Loucy (cell line): Measurements from ENCODE around the gene NARS2.
"Not testable (repeated sequence)": the region's sequence is repeated elsewhere in the genome, so short reads cannot be mapped to it uniquely, and the experiment has no call there.

ENCODE experiments used
- H2AFZ ChIP-seq: fragments of 200-600 bp; sonication (generic); 2 replicates; pipeline ENCODE4 v1.6.0; 2016; ENCODE audit warnings: antibody characterized with exemption, mild to moderate bottlenecking, low read length, moderate library complexity
- H3F3A ChIP-seq: fragments of 200-600 bp; 2 replicates; pipeline ENCODE4 v1.6.0; 2016; ENCODE audit warnings: antibody characterized with exemption, low read depth, mild to moderate bottlenecking
- H3K27me3 ChIP-seq: fragments of 200-600 bp; sonication (generic); 2 replicates; pipeline ENCODE4 v1.6.1; 2014; ENCODE audit warnings: low read length, mild to moderate bottlenecking; ENCODE audit not compliant: insufficient read depth, poor library complexity, severe bottlenecking
- H3K36me3 ChIP-seq: fragments of 200-600 bp; sonication (generic); 2 replicates; pipeline ENCODE4 v1.6.1; 2016; ENCODE audit warnings: low read length; ENCODE audit not compliant: insufficient read depth
- H3K4me1 ChIP-seq: fragments of 200-600 bp; sonication (generic); 2 replicates; pipeline ENCODE4 v1.5.1; 2014; ENCODE audit warnings: low read length, mild to moderate bottlenecking; ENCODE audit not compliant: insufficient read depth, poor library complexity, severe bottlenecking
- H3K4me2 ChIP-seq: fragments of 200-600 bp; sonication (generic); 2 replicates; pipeline ENCODE4 v1.6.0; 2014; ENCODE audit warnings: antibody characterized with exemption, low read length, low read depth, mild to moderate bottlenecking; ENCODE audit not compliant: poor library complexity, severe bottlenecking
- H3K4me3 ChIP-seq: fragments of 200-600 bp; sonication (generic); 2 replicates; pipeline ENCODE4 v1.5.1; 2014; ENCODE audit warnings: low read length, mild to moderate bottlenecking, mixed read lengths; ENCODE audit not compliant: poor library complexity, severe bottlenecking
- H3K79me2 ChIP-seq: fragments of 200-600 bp; sonication (generic); 2 replicates; pipeline ENCODE4 v1.6.1; 2014; ENCODE audit warnings: low read length; ENCODE audit not compliant: insufficient read depth
- H3K9ac ChIP-seq: fragments of 200-600 bp; sonication (generic); 2 replicates; pipeline ENCODE4 v1.6.0; 2014; ENCODE audit warnings: mild to moderate bottlenecking, low read depth, low read length, moderate library complexity; ENCODE audit not compliant: poor library complexity, severe bottlenecking
- H3K9me2 ChIP-seq: fragments of 200-600 bp; sonication (generic); replicated peaks from 2 replicates; pipeline ENCODE4 v1.6.1; 2016; ENCODE audit warnings: low read depth, low read length, mixed read lengths
- H3K9me3 ChIP-seq: fragments of 200-600 bp; sonication (generic); 2 replicates; pipeline ENCODE4 v1.6.1; 2014; ENCODE audit warnings: mild to moderate bottlenecking, antibody characterized with exemption, low read length, low read depth; ENCODE audit not compliant: insufficient read depth
- H4K20me1 ChIP-seq: fragments of 200-600 bp; sonication (generic); 2 replicates; pipeline ENCODE4 v1.6.0; 2014; ENCODE audit warnings: antibody characterized with exemption, low read length, mild to moderate bottlenecking; ENCODE audit not compliant: insufficient read depth, poor library complexity, severe bottlenecking
- CTCF ChIP-seq: fragments of 200-600 bp; sonication (generic); conservative IDR thresholded peaks from 2 replicates; pipeline ENCODE4 v1.5.1; 2014; ENCODE audit warnings: mild to moderate bottlenecking, antibody characterized with exemption, low read length
- EZH2phosphoT487 ChIP-seq: fragments of 200-600 bp; IDR thresholded peaks from 2 replicates; pipeline ENCODE4 v1.6.1; 2018; ENCODE audit warnings: antibody characterized with exemption, mild to moderate bottlenecking, moderate library complexity, borderline replicate concordance

Gene NARS2

GRCh38 chr11:78603792-78604191 is 29.1 kb upstream of the NARS2 start:
- Histone ChIP-seq H3K4me2 (no peak overlapping the region), H3K4me3 (no peak overlapping the region), H3F3A (no peaks in the 10 kb centered on the region), H4K20me1 (no peaks in the 10 kb centered on the region), H3K27me3 (no peaks in the 10 kb centered on the region), H2AFZ (no peak overlapping the region), H3K4me1 (no peaks in the 10 kb centered on the region), H3K9me3 (no peaks in the 10 kb centered on the region), H3K36me3 (no peaks in the 10 kb centered on the region), H3K79me2 (no peaks in the 10 kb centered on the region), H3K9me2 (no peaks in the 10 kb centered on the region), H3K9ac (no peak overlapping the region)
- TF ChIP-seq CTCF: no peak
- TF ChIP-seq EZH2phosphoT487: no peak

- not testable (repeated sequence) for H4K20me1 ChIP-seq, H3K9me2 ChIP-seq, H3K79me2 ChIP-seq, H3K27me3 ChIP-seq, H3K9me3 ChIP-seq, H3K4me1 ChIP-seq, H3K36me3 ChIP-seq, H3K9ac ChIP-seq, H3K4me2 ChIP-seq, H2AFZ ChIP-seq, H3K4me3 ChIP-seq, H3F3A ChIP-seq
Observed at GRCh38 chr11:78602771-78603170, 28.1 kb upstream of the NARS2 start.

- not testable (repeated sequence) for H3K36me3 ChIP-seq, H3K4me1 ChIP-seq, H3K27me3 ChIP-seq, H2AFZ ChIP-seq, H3K9me3 ChIP-seq, H3K9ac ChIP-seq, H3K79me2 ChIP-seq, H3K9me2 ChIP-seq, H4K20me1 ChIP-seq, H3K4me2 ChIP-seq, H3F3A ChIP-seq, H3K4me3 ChIP-seq
Observed at GRCh38 chr11:78601066-78601465, 26.4 kb upstream of the NARS2 start.

GRCh38 chr11:78597579-78597978 is 22.9 kb upstream of the NARS2 start:
- H3K27me3 ChIP-seq, H4K20me1 ChIP-seq: not testable (repeated sequence)

More at GRCh38 chr11:78597579-78597978, 22.9 kb upstream of the NARS2 start:
- H3K9me2 ChIP-seq, H3K9me3 ChIP-seq, H3K4me2 ChIP-seq, H3K79me2 ChIP-seq, H2AFZ ChIP-seq, H3F3A ChIP-seq, H3K36me3 ChIP-seq, H3K4me3 ChIP-seq, H3K4me1 ChIP-seq, H3K9ac ChIP-seq: not testable (repeated sequence)
